ENCODE results near the gene EMILIN1.

DNA sequence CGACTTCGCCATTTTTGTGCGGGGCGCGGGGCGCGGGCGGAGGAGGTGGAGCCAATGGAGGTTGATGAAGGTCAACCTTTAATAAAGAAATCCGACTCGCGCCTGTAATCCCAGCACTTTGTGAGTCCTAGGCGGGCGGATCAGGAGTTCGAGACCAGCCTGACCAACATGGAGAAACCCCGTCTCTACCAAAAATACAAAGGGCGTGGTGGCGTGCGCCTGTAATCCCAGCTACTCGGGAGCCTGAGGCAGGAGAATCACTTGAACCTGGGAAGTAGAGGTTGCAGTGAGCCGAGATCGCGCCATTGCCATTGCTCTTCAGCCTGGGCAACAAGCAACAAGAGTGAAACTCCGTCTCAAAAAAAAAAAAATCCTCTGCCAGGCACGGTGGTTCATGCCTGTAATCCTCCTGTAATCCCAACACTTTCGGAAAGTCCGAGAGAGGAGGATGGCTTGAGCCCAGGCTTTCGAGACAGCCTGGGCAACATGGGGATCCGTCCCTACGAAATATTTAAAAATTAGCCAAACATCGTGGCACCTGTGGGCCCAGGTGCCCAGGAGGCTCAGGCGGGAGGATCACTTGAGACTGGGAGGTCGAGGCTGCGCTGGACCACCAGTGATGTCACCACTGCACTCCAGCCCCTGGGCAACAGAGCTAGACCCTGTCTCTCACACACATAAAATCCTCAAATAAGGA lies 56.5 kb downstream of the EMILIN1 start:
- TF ChIP-seq CTCF (IDR thresholded peaks at IDR 0.05; ENCODE audit: insufficient read depth, low read depth, low read length) (no peak), EZH2 (IDR thresholded peaks at IDR 0.05; ENCODE audit: insufficient read depth, low read length) (no peak)

Data from astrocyte (in vitro differentiated cells and primary cell).